Sigmoid colon (tissue), 7 donors: ENCODE measurements around the gene WNK3. TPM values are rescaled to one million over a fixed set of nuclear protein-coding genes. Genes with fewer than 3 reads are reported as not detected.

Experiments used
- DNase-seq: peaks from one replicate; pipeline ENCODE4 v3.0.0-alpha.2; 2019
- H3K27ac ChIP-seq, 4 donors: fragments of 200-600 bp; sonication (generic); one replicate each; pipeline ENCODE4 v1.5.1; 2016 to 2019; ENCODE audit warnings: mild to moderate bottlenecking in 1 of 4
- H3K27me3 ChIP-seq, 3 donors: fragments of 200-600 bp; sonication (generic); one replicate each; pipeline ENCODE4 v1.5.1; 2019; ENCODE audit warnings: mild to moderate bottlenecking in 1 of 3
- H3K36me3 ChIP-seq, 4 donors: fragments of 200-600 bp; sonication (generic); one replicate each; pipeline ENCODE4 v1.5.1; 2016 to 2019
- H3K4me1 ChIP-seq, 4 donors: fragments of 200-600 bp; sonication (generic); one replicate each; pipeline ENCODE4 v1.5.1; 2017 to 2019
- H3K4me3 ChIP-seq, 4 donors: fragments of 200-600 bp; sonication (generic); one replicate each; pipeline ENCODE4 v1.5.1; 2017 to 2019; ENCODE audit warnings: mild to moderate bottlenecking in 2 of 4, moderate library complexity in 1 of 4
- H3K9me3 ChIP-seq, 4 donors: fragments of 200-600 bp in 3 of 4; sonication (generic) in 3 of 4; one replicate each; pipeline versions ENCODE4 v1.5.1 to v1.6.1; 2013 to 2019
- CTCF ChIP-seq, 4 experiments: fragments of 450-650 bp in 3 of 4; fragments of 200-600 bp in 1 of 4; IDR thresholded peaks; one replicate each; pipeline ENCODE4 v1.5.1; 2016 to 2019; ENCODE audit warnings: antibody characterized with exemption in 4 of 4, mild to moderate bottlenecking in 3 of 4, moderate library complexity in 2 of 4
- EP300 ChIP-seq, 4 donors: sonication (generic); formaldehyde crosslinking; IDR thresholded peaks; one replicate each; pipeline ENCODE4 v1.6.1; 2017; ENCODE audit warnings: antibody characterized with exemption in 4 of 4
- POLR2A ChIP-seq, 2 donors: fragments of 450-650 bp; IDR thresholded peaks; one replicate each; pipeline ENCODE4 v1.6.1; 2016; ENCODE audit warnings: antibody characterized with exemption in 2 of 2, mild to moderate bottlenecking in 2 of 2, moderate library complexity in 2 of 2
- POLR2AphosphoS5 ChIP-seq, 4 donors: sonication (generic); formaldehyde crosslinking; IDR thresholded peaks; one replicate each; pipeline ENCODE4 v1.6.1; 2017; ENCODE audit warnings: antibody characterized with exemption in 4 of 4
- WGBS, 2 donors: extraction: QIAGEN DNeasy Blood & Tissue Kit; methylation state at CpG; one replicate each; pipeline ENCODE4 v1.1.7; 2013; 5-methylcytosine and 5-hydroxymethylcytosine counted together
- intact Hi-C: fragments of 100-400 bp; cut with DNase I; formaldehyde crosslinking; loops from one replicate; pipeline ENCODE4 v1.15.1; 2023
- polyA plus RNA-seq, 3 donors: library from polyadenylated mRNA; stranded (reverse); fragments of 200-250 nt; gene quantifications; one replicate each; pipeline ENCODE4 v1.2.3, GENCODE V29; 2013
- total RNA-seq, 4 donors: library from RNA; depleted of rRNA; stranded (reverse); fragments of >200 nt; gene quantifications; one replicate each; pipeline ENCODE4 v1.1.0, GENCODE V29; 2016
- donor health status: healthy with polysubstance abuse.
- donor health status: Bipolar disorder and iron deficiency.
- donor health status: healthy.

The WNK3 gene
- total and polyA plus RNA-seq, 7 donors, result under 0.01 to 1.9 (median 1.7) TPM; not detected in 1

- no peak overlapping the region for H3K27ac ChIP-seq
- no peaks in the 10 kb centered on the region for H3K27me3 ChIP-seq
- no peak overlapping the region for H3K4me3 ChIP-seq
- intact Hi-C loops, result no loop called here
- 80 to 84% methylated on average over 4 of the region's 4 CpGs for WGBS, 2 donors
- TF ChIP-seq POLR2AphosphoS5 (IDR thresholded peaks at IDR 0.05) (no peak), POLR2A (IDR thresholded peaks at IDR 0.05) (no peak), EP300 (IDR thresholded peaks at IDR 0.05) (no peak), CTCF (IDR thresholded peaks at IDR 0.05) (no peak)
- H3K36me3 ChIP-seq, result no peaks in the 10 kb centered on the region
- no peaks in the 10 kb centered on the region for H3K9me3 ChIP-seq
- H3K4me1 ChIP-seq, result no peaks in the 10 kb centered on the region
- DNase-seq, result no peak
These were observed 164.6 kb downstream of the WNK3 start for GRCh38 chrX:54193085-54193821.

GRCh38 chrX:54184474-54184873, 173.4 kb downstream of the WNK3 start:
- WGBS, 2 donors, result 90 to 96% methylated on average over 2 of the region's 2 CpGs
- no peaks in the 10 kb centered on the region for H3K9me3 ChIP-seq
- no peak overlapping the region for H3K4me3 ChIP-seq
- TF ChIP-seq POLR2A (IDR thresholded peaks at IDR 0.05), result no peak
- TF ChIP-seq EP300 (IDR thresholded peaks at IDR 0.05), result no peak
- no peak for TF ChIP-seq CTCF (IDR thresholded peaks at IDR 0.05)
- no peak for TF ChIP-seq POLR2AphosphoS5 (IDR thresholded peaks at IDR 0.05)
- H3K4me1 ChIP-seq, result peaks cover 0 to 23% (median 10%) of the 10 kb centered on the region in 4 donors
- H3K27ac ChIP-seq, result no peak overlapping the region
- intact Hi-C loops, result loop anchor here (5.0 kb wide), 3 partner anchors 173 to 978 kb away; partner anchors contain the start of genes HUWE1 and WNK3
- H3K27me3 ChIP-seq, result no peaks in the 10 kb centered on the region
- no peaks in the 10 kb centered on the region for H3K36me3 ChIP-seq
- DNase-seq, result no peak

GRCh38 chrX:54182864-54183613, 174.8 kb downstream of the WNK3 start, which contains the start of gene FAM120C:
Gene FAM120C (minus strand): TSS chrX:54183254. CDS start chrX:54183198, 56 bp downstream.
- peaks cover 0 to 33% (median 10%) of the 10 kb centered on the region in 4 donors for H3K4me1 ChIP-seq
- DNase-seq, result peak; percentile 84
- intact Hi-C loops, result loop anchor here (2.0 to 5.0 kb wide), 5 partner anchors 138 to 979 kb away; partner anchors contain the start of genes HUWE1, PHF8, TSR2 and WNK3
- peak within 1 kb of the TSS; percentile 88 to 94 (median 92) for H3K27ac ChIP-seq
- TF ChIP-seq EP300 (IDR thresholded peaks at IDR 0.05) (no peak), POLR2AphosphoS5 (IDR thresholded peaks at IDR 0.05) (peak; percentile 40 to 87 (median 68)), POLR2A (IDR thresholded peaks at IDR 0.05) (no peak), CTCF (IDR thresholded peaks at IDR 0.05) (no peak)
- WGBS, 2 donors, result 0 to 1% methylated on average over 63 to 70 of the region's 70 CpGs
- H3K36me3 ChIP-seq, result no peaks in the 10 kb centered on the region
- H3K27me3 ChIP-seq, result no peaks in the 10 kb centered on the region
- H3K9me3 ChIP-seq, result no peaks in the 10 kb centered on the region
- H3K4me3 ChIP-seq, result peak within 1 kb of the TSS; percentile 61 to 93 (median 78)

- DNase-seq, result peak; percentile 82
- WGBS, 2 donors, result 1% methylated on average over 36 of the region's 36 CpGs
- TF ChIP-seq EP300 (IDR thresholded peaks at IDR 0.05) (no peak), POLR2A (IDR thresholded peaks at IDR 0.05) (no peak), POLR2AphosphoS5 (IDR thresholded peaks at IDR 0.05) (peak; percentile 36 to 54 (median 43))
- no peaks in the 10 kb centered on the region for H3K9me3 ChIP-seq
- intact Hi-C loops, result loop anchor here (2.0 to 5.0 kb wide), 5 partner anchors 138 to 980 kb away; partner anchors contain the start of genes HUWE1, PHF8, TSR2 and WNK3
- H3K27me3 ChIP-seq, result no peaks in the 10 kb centered on the region
- peak overlapping the region; percentile 61 to 93 (median 78) for H3K4me3 ChIP-seq
- H3K4me1 ChIP-seq, result peaks cover 0 to 37% (median 10%) of the 10 kb centered on the region in 4 donors
- H3K36me3 ChIP-seq, result no peaks in the 10 kb centered on the region
- peak overlapping the region; percentile 88 to 94 (median 92) for H3K27ac ChIP-seq
These were observed 175.5 kb downstream of the WNK3 start for GRCh38 chrX:54182194-54182863.
